SK-N-MC (cell line): ENCODE measurements around the gene RBM19.

ENCODE experiments used
- EZH2 ChIP-seq: fragments of 200-600 bp; sonication (generic); IDR thresholded peaks from one replicate; pipeline ENCODE4 v1.6.1; 2017; ENCODE audit warnings: antibody characterized with exemption
- FOXP2 ChIP-seq: optimal IDR thresholded peaks from 2 replicates; pipeline ENCODE3; 2011; ENCODE audit warnings: mild to moderate bottlenecking, moderate library complexity; ENCODE audit not compliant: insufficient read depth; ENCODE audit errors: extremely low read length, control extremely low read depth
- POLR2AphosphoS5 ChIP-seq: IDR thresholded peaks from 2 replicates; pipeline ENCODE4 v1.6.1; 2012; ENCODE audit warnings: mild to moderate bottlenecking, low read depth, low read length, borderline replicate concordance

DNA sequence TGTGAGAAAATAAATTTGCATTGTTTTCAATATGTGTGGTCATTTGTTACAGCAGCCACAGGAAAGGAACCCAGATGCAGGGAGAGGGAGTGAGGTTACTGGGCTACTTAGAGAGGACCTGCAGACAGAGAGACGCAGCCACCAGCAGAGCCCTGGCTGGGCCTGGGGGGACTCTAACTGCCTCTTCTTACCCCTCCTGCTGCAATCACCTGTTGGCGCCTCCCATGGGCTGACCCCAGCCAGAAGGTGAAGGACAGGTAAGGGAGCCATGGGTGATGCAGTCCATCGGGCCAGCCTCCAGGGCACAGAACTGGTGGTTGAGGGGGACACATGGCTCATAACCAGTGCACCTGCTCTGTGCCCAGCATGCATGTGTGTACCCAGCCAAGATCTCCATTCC lies 15.8 kb upstream of the RBM19 start:
- TF ChIP-seq EZH2: no peak
- TF ChIP-seq POLR2AphosphoS5: no peak
- TF ChIP-seq FOXP2: no peak
